ENCODE data around the gene GLYR1. TPM values are rescaled to one million over a fixed set of nuclear protein-coding genes. Genes with fewer than 3 reads are reported as not detected.

GLYR1 gene
- total and polyA plus RNA-seq, 9 of the 15 experiments (the other 6 are each of a cell fraction or from before 2014, with no cell fraction given): 6.7 to 99.2 (median 60.2) TPM

DNA sequence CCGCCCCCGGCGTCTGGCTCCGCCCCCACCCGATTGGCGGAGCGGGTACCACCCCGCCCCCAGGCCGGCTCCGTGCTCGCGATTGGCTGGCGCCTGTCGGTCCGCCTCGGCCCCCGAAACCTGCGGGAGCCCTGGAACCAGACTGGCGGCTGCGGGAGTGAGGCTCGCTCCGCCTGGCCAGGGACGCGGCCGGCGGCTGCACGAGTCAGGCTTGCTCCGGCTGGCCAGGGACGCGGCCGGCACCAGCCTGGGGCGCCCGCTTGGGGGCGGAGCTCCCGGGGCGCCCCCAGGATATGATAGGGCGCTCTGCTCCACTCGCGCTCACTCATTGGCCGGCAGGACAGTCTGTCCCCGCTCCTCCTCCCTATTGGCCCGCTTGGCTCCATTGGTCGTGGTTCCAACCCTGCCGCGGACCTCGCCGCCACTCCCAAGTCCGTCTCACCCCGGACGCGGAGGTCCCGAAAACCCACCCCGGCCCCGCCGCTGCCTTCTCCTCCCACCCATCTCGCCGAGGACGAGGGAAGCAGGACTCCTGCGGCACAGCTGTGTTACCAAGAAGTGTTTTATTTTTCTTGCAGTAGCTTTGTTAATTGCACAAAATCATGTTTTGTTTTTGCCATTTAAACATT is 44.3 kb downstream of the GLYR1 start (continued):
- TF ChIP-seq, protein P1, sequence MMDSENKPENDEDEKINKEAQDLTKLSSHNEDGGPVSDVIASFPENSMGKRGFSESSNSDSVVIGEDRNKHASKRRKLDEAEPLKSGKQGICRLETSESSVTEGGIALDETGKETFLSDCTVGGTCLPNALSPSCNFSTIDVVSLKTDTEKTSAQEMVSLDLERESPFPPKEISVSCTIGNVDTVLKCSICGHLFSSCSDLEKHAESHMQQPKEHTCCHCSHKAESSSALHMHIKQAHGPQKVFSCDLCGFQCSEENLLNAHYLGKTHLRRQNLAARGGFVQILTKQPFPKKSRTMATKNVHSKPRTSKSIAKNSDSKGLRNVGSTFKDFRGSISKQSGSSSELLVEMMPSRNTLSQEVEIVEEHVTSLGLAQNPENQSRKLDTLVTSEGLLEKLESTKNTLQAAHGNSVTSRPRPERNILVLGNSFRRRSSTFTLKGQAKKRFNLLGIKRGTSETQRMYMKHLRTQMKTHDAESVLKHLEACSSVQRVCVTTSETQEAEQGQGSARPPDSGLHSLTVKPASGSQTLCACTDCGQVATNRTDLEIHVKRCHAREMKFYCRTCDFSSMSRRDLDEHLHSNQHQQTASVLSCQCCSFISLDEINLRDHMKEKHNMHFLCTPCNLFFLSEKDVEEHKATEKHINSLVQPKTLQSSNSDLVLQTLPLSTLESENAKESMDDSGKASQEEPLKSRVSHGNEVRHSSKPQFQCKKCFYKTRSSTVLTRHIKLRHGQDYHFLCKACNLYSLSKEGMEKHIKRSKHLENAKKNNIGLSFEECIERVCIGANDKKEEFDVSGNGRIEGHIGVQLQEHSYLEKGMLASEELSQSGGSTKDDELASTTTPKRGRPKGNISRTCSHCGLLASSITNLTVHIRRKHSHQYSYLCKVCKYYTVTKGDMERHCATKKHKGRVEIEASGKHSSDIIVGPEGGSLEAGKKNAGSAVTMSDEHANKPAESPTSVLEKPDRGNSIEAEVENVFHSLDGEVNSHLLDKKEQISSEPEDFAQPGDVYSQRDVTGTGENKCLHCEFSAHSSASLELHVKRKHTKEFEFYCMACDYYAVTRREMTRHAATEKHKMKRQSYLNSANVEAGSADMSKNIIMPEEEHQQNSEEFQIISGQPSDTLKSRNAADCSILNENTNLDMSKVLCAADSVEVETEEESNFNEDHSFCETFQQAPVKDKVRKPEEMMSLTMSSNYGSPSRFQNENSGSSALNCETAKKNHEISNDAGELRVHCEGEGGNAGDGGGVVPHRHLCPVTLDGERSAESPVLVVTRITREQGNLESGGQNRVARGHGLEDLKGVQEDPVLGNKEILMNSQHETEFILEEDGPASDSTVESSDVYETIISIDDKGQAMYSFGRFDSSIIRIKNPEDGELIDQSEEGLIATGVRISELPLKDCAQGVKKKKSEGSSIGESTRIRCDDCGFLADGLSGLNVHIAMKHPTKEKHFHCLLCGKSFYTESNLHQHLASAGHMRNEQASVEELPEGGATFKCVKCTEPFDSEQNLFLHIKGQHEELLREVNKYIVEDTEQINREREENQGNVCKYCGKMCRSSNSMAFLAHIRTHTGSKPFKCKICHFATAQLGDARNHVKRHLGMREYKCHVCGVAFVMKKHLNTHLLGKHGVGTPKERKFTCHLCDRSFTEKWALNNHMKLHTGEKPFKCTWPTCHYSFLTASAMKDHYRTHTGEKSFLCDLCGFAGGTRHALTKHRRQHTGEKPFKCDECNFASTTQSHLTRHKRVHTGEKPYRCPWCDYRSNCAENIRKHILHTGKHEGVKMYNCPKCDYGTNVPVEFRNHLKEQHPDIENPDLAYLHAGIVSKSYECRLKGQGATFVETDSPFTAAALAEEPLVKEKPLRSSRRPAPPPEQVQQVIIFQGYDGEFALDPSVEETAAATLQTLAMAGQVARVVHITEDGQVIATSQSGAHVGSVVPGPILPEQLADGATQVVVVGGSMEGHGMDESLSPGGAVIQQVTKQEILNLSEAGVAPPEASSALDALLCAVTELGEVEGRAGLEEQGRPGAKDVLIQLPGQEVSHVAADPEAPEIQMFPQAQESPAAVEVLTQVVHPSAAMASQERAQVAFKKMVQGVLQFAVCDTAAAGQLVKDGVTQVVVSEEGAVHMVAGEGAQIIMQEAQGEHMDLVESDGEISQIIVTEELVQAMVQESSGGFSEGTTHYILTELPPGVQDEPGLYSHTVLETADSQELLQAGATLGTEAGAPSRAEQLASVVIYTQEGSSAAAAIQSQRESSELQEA (IDR thresholded peaks at IDR 0.05; ENCODE audit: low read depth): no peak
- TF ChIP-seq ZNF324 (CRISPR knock-in tag; IDR thresholded peaks at IDR 0.05) (no peak), CAMTA2 (CRISPR knock-in tag; conservative IDR thresholded peaks at IDR 0.05) (no peak), COPS2 (conservative IDR thresholded peaks at IDR 0.05) (no peak), CTBP1 (IDR thresholded peaks at IDR 0.05; ENCODE audit: borderline replicate concordance) (peak; percentile 45; the same call in 1 of the 2 replicates), CCNT2 (IDR thresholded peaks at IDR 0.05; ENCODE audit: borderline replicate concordance, extremely low read depth, insufficient read length, low read depth, low read length) (peak; percentile 55), SOX6 (IDR thresholded peaks at IDR 0.05) (no peak), KLF13 (tag; IDR thresholded peaks at IDR 0.05; ENCODE audit: borderline replicate concordance, low read depth) (no peak), ZEB2 (IDR thresholded peaks at IDR 0.05) (no peak), NEUROD1 (IDR thresholded peaks at IDR 0.05; ENCODE audit: borderline replicate concordance, low read depth, low read length, partially characterized antibody) (peak; percentile 93), CREBBP (IDR thresholded peaks at IDR 0.05; ENCODE audit: low read depth, low read length) (no peak)
- TF ChIP-seq, protein P2, sequence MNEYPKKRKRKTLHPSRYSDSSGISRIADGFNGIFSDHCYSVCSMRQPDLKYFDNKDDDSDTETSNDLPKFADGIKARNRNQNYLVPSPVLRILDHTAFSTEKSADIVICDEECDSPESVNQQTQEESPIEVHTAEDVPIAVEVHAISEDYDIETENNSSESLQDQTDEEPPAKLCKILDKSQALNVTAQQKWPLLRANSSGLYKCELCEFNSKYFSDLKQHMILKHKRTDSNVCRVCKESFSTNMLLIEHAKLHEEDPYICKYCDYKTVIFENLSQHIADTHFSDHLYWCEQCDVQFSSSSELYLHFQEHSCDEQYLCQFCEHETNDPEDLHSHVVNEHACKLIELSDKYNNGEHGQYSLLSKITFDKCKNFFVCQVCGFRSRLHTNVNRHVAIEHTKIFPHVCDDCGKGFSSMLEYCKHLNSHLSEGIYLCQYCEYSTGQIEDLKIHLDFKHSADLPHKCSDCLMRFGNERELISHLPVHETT (CRISPR knock-in tag; conservative IDR thresholded peaks at IDR 0.05 in 1 of 2, IDR thresholded peaks at IDR 0.05 in 1 of 2): peak in 1 of 2 experiments; percentile 57; a peak in 1 of 4 replicates
- TF ChIP-seq, protein P3, sequence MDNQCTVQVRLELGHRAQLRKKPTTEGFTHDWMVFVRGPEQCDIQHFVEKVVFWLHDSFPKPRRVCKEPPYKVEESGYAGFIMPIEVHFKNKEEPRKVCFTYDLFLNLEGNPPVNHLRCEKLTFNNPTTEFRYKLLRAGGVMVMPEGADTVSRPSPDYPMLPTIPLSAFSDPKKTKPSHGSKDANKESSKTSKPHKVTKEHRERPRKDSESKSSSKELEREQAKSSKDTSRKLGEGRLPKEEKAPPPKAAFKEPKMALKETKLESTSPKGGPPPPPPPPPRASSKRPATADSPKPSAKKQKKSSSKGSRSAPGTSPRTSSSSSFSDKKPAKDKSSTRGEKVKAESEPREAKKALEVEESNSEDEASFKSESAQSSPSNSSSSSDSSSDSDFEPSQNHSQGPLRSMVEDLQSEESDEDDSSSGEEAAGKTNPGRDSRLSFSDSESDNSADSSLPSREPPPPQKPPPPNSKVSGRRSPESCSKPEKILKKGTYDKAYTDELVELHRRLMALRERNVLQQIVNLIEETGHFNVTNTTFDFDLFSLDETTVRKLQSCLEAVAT (IDR thresholded peaks at IDR 0.05): no peak

Data from K562 (cell line).